GM19468 (cell line): ENCODE data around the gene SUMF2.
A peak's percentile ranks its signal among the peaks of the same experiment; 100 is the strongest.
"Not testable (repeated sequence)": the region's sequence is repeated elsewhere in the genome, so short reads cannot be mapped to it uniquely, and the experiment has no call there.

Experiments used
- ATAC-seq: cut with Tn5 transposase; IDR thresholded peaks from one replicate; pipeline ENCODE4 v1.9.1; 2021; ENCODE audit warnings: mild to moderate bottlenecking, moderate library complexity, moderate number of reproducible peaks; ENCODE audit not compliant: unreplicated experiment; ENCODE audit errors: extremely low read depth

The SUMF2 gene

GRCh38 chr7:56063882-56064625 lies at the start of gene SUMF2:
Gene SUMF2, plus strand, starts transcription at chr7:56064286. Its CDS starts 26 bp downstream, at chr7:56064312.
- peak; percentile 80 for ATAC-seq

- ATAC-seq, result not testable (repeated sequence)
Observed at GRCh38 chr7:56017015-56017414, 47.1 kb upstream of the SUMF2 start.

- ATAC-seq, result no peak
Observed at GRCh38 chr7:56019501-56019900, 44.6 kb upstream of the SUMF2 start.

GRCh38 chr7:56023500-56023899 lies 40.6 kb upstream of the SUMF2 start:
- no peak for ATAC-seq

GRCh38 chr7:56026538-56026937 lies 37.5 kb upstream of the SUMF2 start:
- ATAC-seq, result no peak

- no peak for ATAC-seq
Observed at GRCh38 chr7:56028942-56029630, 35.0 kb upstream of the SUMF2 start.

- no peak for ATAC-seq
Observed at GRCh38 chr7:56030340-56030739, 33.7 kb upstream of the SUMF2 start.

GRCh38 chr7:56031556-56031955 lies 32.5 kb upstream of the SUMF2 start:
- not testable (repeated sequence) for ATAC-seq

- not testable (repeated sequence) for ATAC-seq
Observed at GRCh38 chr7:56032578-56032977, 31.5 kb upstream of the SUMF2 start.

GRCh38 chr7:56033671-56034432 lies 30.2 kb upstream of the SUMF2 start:
- peak; percentile 94 for ATAC-seq

GRCh38 chr7:56040730-56041129 lies 23.4 kb upstream of the SUMF2 start:
- no peak for ATAC-seq

- not testable (repeated sequence) for ATAC-seq
Observed at GRCh38 chr7:56045758-56046157, 18.3 kb upstream of the SUMF2 start.

- ATAC-seq, result no peak
Observed at GRCh38 chr7:56046721-56047445, 17.2 kb upstream of the SUMF2 start.

- not testable (repeated sequence) for ATAC-seq
Observed at GRCh38 chr7:56047446-56048116, 16.5 kb upstream of the SUMF2 start.

GRCh38 chr7:56048245-56048644 lies 15.8 kb upstream of the SUMF2 start:
- no peak for ATAC-seq

- not testable (repeated sequence) for ATAC-seq
Observed at GRCh38 chr7:56048763-56049162, 15.3 kb upstream of the SUMF2 start.

GRCh38 chr7:56051053-56051338 lies 13.1 kb upstream of the SUMF2 start:
- no peak for ATAC-seq

- ATAC-seq, result peak; percentile 95
Observed at GRCh38 chr7:56051339-56052191, 12.5 kb upstream of the SUMF2 start, which contains the start of the genes CCT6A and PSPH. Gene CCT6A, plus strand, starts transcription at chr7:56051765. Its CDS starts 84 bp downstream, at chr7:56051849. Gene PSPH, minus strand, starts transcription at chr7:56051444. Its CDS starts 30,232 bp downstream, at chr7:56021212.

- no peak for ATAC-seq
Observed at GRCh38 chr7:56053379-56053778, 10.7 kb upstream of the SUMF2 start.
